Caco-2 (cell line): ENCODE measurements around the gene NEB. TPM values are rescaled to one million over a fixed set of nuclear protein-coding genes. Genes with fewer than 3 reads are reported as not detected.
A peak's percentile ranks its signal among the peaks of the same experiment; 100 is the strongest.

ENCODE experiments used
- BruUV-seq: library from RNA; stranded (reverse); fragments of 400-500 nt; replicated peaks from 2 replicates; lab custom pipeline; 2021; lab: Mats Ljungman, UMichigan
- CTCF ChIA-PET: fragments of 300-600 bp; sonication (Branson Sonifier 250); formaldehyde crosslinking; loops from one replicate; lab custom pipeline; 2022; ENCODE audit warnings: antibody characterized with exemption; lab: Charles Lee
- POLR2A ChIA-PET: fragments of 300-600 bp; sonication (Branson Sonifier 250); formaldehyde crosslinking; loops from one replicate; lab custom pipeline; 2022; ENCODE audit warnings: antibody characterized with exemption; lab: Charles Lee
- DNase-seq, 2 experiments: peaks; one replicate each; pipeline versions ENCODE4 v3.0.0 to v3.0.0-alpha.2; 2020 to 2022
- H3K27me3 ChIP-seq: replicated peaks from 2 replicates; pipeline ENCODE4 v1.6.0; 2011; ENCODE audit warnings: low read length; ENCODE audit not compliant: control insufficient read depth, insufficient read depth
- H3K36me3 ChIP-seq: 2 replicates; pipeline ENCODE4 v1.5.1; 2011; ENCODE audit warnings: low read length; ENCODE audit not compliant: control insufficient read depth, insufficient read depth
- H3K4me1 ChIP-seq: fragments of 250-450 bp; sonication (Bioruptor Pico); 2 replicates; pipeline ENCODE4 v1.5.1; 2020; ENCODE audit warnings: mild to moderate bottlenecking
- H3K4me3 ChIP-seq: 2 replicates; pipeline ENCODE4 v1.5.1; 2011; ENCODE audit warnings: low read depth, mild to moderate bottlenecking, control low read depth, low read length
- H3K9me3 ChIP-seq: fragments of 250-450 bp; sonication (Bioruptor Pico); 2 replicates; pipeline ENCODE4 v1.5.1; 2020; ENCODE audit warnings: mild to moderate bottlenecking, moderate library complexity
- H3K27ac Mint-ChIP-seq: one replicate; pipeline ENCODE4 v1.8.0; 2022; ENCODE audit warnings: mixed read lengths; ENCODE audit not compliant: unreplicated experiment
- H3K27me3 Mint-ChIP-seq: one replicate; pipeline ENCODE4 v1.8.0; 2022; ENCODE audit warnings: mixed read lengths; ENCODE audit not compliant: insufficient read depth, unreplicated experiment
- H3K36me3 Mint-ChIP-seq: one replicate; pipeline ENCODE4 v1.8.0; 2022; ENCODE audit warnings: mild to moderate bottlenecking, mixed read lengths; ENCODE audit not compliant: insufficient read depth, unreplicated experiment
- H3K4me1 Mint-ChIP-seq: one replicate; pipeline ENCODE4 v1.8.0; 2022; ENCODE audit warnings: low read depth, mixed read lengths; ENCODE audit not compliant: unreplicated experiment
- H3K4me3 Mint-ChIP-seq: one replicate; pipeline ENCODE4 v1.8.0; 2022; ENCODE audit warnings: mild to moderate bottlenecking, moderate library complexity, mixed read lengths; ENCODE audit not compliant: unreplicated experiment
- H3K9me3 Mint-ChIP-seq: one replicate; pipeline ENCODE4 v1.8.0; 2022; ENCODE audit warnings: mixed read lengths; ENCODE audit not compliant: unreplicated experiment
- CTCF ChIP-seq, 2 experiments: fragments of 200-600 bp in 1 of 2; IDR thresholded peaks; 1 replicate in 1 of 2; 2 replicates in 1 of 2; pipeline versions ENCODE4 v1.5.1 to v1.8.0; 2011 to 2022; ENCODE audit warnings: antibody characterized with exemption in 1 of 2, control low read depth in 1 of 2, inconsistent platforms in 1 of 2, low read depth in 1 of 2, low read length in 1 of 2, mild to moderate bottlenecking in 1 of 2, moderate library complexity in 1 of 2; ENCODE audit not compliant: insufficient read depth in 1 of 2, severe bottlenecking in 1 of 2, unreplicated experiment in 1 of 2
- intact Hi-C: fragments of 100-400 bp; cut with micrococcal nuclease; formaldehyde crosslinking; loops from one replicate; pipeline ENCODE4 v1.10.0; 2022; ENCODE audit not compliant: unreplicated experiment
- total RNA-seq: library from RNA; stranded (reverse); gene quantifications from 2 replicates; pipeline ENCODE4 v1.2.3, GENCODE V29; 2022

NEB gene
- total RNA-seq, 1 experiment from 2014 or later: 14.7 TPM

DNA sequence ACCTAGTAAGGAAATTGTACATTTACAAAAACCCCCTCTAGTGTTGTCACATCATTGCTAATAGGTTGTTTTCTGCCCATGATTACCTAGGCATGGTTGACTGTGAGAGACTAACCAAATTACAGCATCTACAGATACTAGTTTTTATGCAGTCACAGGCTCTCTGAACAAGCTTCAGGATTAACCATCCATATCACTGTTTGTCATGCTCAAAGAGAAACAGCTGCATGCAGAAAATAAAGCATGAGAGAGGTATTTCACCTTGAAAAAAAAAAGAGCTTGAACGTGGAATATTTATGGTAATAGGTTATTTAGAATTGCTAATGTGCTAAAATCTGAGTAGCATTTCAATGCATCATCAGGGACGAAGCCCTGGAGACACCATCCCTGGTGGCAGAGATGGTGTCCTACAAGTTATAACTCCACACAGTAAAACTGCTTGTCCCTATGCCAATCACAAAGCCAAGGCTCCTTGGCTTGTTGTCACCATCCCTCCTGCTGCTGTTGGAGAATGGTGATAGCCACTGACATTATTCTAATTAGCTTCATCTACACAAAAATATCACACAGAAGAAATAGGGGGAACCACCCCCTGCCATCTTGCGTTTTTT lies 5.4 kb downstream of the NEB start:
- Histone ChIP-seq H3K27me3 (no peaks in the 10 kb centered on the region), H3K9me3 (no peaks in the 10 kb centered on the region), H3K4me1 (no peaks in the 10 kb centered on the region), H3K4me3 (no peak overlapping the region), H3K36me3 (no peaks in the 10 kb centered on the region)
- Mint-ChIP-seq H3K27ac (no peak overlapping the region), H3K36me3 (no peaks in the 10 kb centered on the region), H3K4me3 (no peak overlapping the region), H3K4me1 (no peaks in the 10 kb centered on the region), H3K27me3 (no peaks in the 10 kb centered on the region), H3K9me3 (no peaks in the 10 kb centered on the region)
- BruUV-seq: no TSS peak
- TF ChIP-seq CTCF (IDR thresholded peaks at IDR 0.05; ENCODE audit: insufficient read depth in 1 of 2, low read depth in 1 of 2, low read length in 1 of 2, severe bottlenecking in 1 of 2, unreplicated experiment in 1 of 2): peak; percentile 14 to 33
- POLR2A ChIA-PET: no interaction called here
- CTCF ChIA-PET: no interaction called here
- intact Hi-C loops: loop anchor here (2.0 kb wide), 1 partner anchor 64 kb away; no protein-coding TSS in a partner anchor
- DNase-seq: no peak

DNA sequence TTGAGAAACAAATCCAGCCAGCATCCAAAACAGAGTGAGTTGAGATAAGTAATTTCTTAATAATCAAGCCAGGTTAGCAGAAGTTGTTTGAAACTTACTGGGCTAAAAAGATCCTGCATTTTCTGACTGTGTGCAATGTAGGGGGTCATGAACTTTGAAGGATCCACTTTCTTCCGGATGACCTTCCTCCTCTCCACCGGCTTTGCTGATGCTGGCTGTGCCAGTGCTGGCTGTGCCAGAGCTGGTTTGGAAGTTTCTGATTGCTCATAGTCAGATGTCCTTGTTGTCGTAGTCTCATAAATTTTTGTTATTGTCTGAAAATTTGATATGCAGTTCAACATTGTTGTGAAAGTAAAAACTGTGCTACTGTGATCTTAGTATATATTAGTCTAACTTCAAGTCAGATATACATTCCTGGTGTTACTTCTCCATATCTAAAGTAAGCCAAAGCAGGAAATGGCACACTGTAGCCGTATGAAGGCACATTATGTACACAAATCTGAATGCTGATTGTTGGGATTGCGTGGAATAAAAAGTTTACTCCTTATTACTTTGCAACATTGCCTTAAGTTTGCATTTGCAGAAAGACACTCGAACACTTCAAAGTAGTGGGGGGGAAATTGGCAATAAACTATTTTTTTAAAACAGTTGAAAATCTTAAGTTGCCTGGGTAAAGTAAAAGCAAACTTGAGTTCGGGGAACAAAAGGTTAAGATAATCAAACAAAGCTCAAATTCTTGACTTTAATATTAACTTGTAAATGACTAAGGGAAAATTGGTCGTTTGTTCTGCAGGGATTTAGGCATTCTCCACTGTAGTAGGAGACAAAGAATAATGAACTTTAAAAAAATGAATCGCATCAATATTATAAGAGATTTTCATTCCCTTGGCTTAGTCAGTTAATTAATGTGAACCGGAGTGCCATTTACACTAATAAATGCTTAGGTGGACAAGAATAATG lies 6.4 kb downstream of the NEB start:
- intact Hi-C loops: loop anchor here (2.0 kb wide), 1 partner anchor 65 kb away; no protein-coding TSS in a partner anchor
- POLR2A ChIA-PET: no interaction called here

More for the DNA sequence above, 6.4 kb downstream of the NEB start:
- CTCF ChIA-PET: no interaction called here
- no peaks in the 10 kb centered on the region for H3K4me1 Mint-ChIP-seq
- Histone ChIP-seq H3K4me3 (no peak overlapping the region), H3K36me3 (no peaks in the 10 kb centered on the region), H3K27me3 (no peaks in the 10 kb centered on the region), H3K9me3 (no peaks in the 10 kb centered on the region), H3K4me1 (no peaks in the 10 kb centered on the region)
- no peak overlapping the region for H3K27ac Mint-ChIP-seq
- no peak overlapping the region for H3K4me3 Mint-ChIP-seq
- no peaks in the 10 kb centered on the region for H3K9me3 Mint-ChIP-seq
- BruUV-seq: no TSS peak
- DNase-seq: no peak
- no peaks in the 10 kb centered on the region for H3K36me3 Mint-ChIP-seq
- no peaks in the 10 kb centered on the region for H3K27me3 Mint-ChIP-seq
- no peak for TF ChIP-seq CTCF (IDR thresholded peaks at IDR 0.05; ENCODE audit: insufficient read depth in 1 of 2, low read depth in 1 of 2, low read length in 1 of 2, severe bottlenecking in 1 of 2, unreplicated experiment in 1 of 2)
